Femur (tissue), 1 donor: ENCODE data around the gene EVA1C.
"Not testable (repeated sequence)": the region's sequence is repeated elsewhere in the genome, so short reads cannot be mapped to it uniquely, and the experiment has no call there.

Source experiments
- DNase-seq: peaks from one replicate; pipeline ENCODE4 v3.0.0-alpha.2; 2017

The EVA1C gene

GRCh38 chr21:32534113-32534512 is 121.6 kb downstream of the EVA1C start:
- DNase-seq = no peak

GRCh38 chr21:32535612-32536011 is 123.1 kb downstream of the EVA1C start:
- no peak for DNase-seq

- no peak for DNase-seq
These were observed 125.0 kb downstream of the EVA1C start for GRCh38 chr21:32537569-32537881.

- DNase-seq = no peak
These were observed 125.8 kb downstream of the EVA1C start for GRCh38 chr21:32538147-32538792.

GRCh38 chr21:32539378-32539777 is 126.9 kb downstream of the EVA1C start:
- no peak for DNase-seq

- DNase-seq = not testable (repeated sequence)
These were observed 130.6 kb downstream of the EVA1C start for GRCh38 chr21:32543056-32543455.

GRCh38 chr21:32543975-32544374 is 131.5 kb downstream of the EVA1C start:
- DNase-seq = no peak

- no peak for DNase-seq
These were observed 132.2 kb downstream of the EVA1C start for GRCh38 chr21:32544697-32545096.

- DNase-seq = no peak
These were observed 133.5 kb downstream of the EVA1C start for GRCh38 chr21:32545948-32546441.

GRCh38 chr21:32547018-32547417 is 134.5 kb downstream of the EVA1C start:
- no peak for DNase-seq

GRCh38 chr21:32548978-32549377 is 136.5 kb downstream of the EVA1C start:
- DNase-seq = no peak

GRCh38 chr21:32549440-32549839 is 136.9 kb downstream of the EVA1C start:
- DNase-seq = no peak

GRCh38 chr21:32549886-32550285 is 137.4 kb downstream of the EVA1C start:
- DNase-seq = no peak

- no peak for DNase-seq
These were observed 142.5 kb downstream of the EVA1C start for GRCh38 chr21:32554832-32555638.

- no peak for DNase-seq
These were observed 145.6 kb downstream of the EVA1C start for GRCh38 chr21:32558106-32558505.

- no peak for DNase-seq
These were observed 146.6 kb downstream of the EVA1C start for GRCh38 chr21:32559006-32559610.

- no peak for DNase-seq
These were observed 148.4 kb downstream of the EVA1C start for GRCh38 chr21:32560896-32561295.

GRCh38 chr21:32561476-32561875 is 149.0 kb downstream of the EVA1C start:
- DNase-seq = not testable (repeated sequence)

GRCh38 chr21:32562426-32562825 is 149.9 kb downstream of the EVA1C start:
- DNase-seq = no peak

GRCh38 chr21:32562915-32563314 is 150.4 kb downstream of the EVA1C start:
- DNase-seq = no peak
